ENCODE data around the gene RAB35.
"Not testable (repeated sequence)": the region's sequence is repeated elsewhere in the genome, so short reads cannot be mapped to it uniquely, and the experiment has no call there.

RAB35 gene

DNA sequence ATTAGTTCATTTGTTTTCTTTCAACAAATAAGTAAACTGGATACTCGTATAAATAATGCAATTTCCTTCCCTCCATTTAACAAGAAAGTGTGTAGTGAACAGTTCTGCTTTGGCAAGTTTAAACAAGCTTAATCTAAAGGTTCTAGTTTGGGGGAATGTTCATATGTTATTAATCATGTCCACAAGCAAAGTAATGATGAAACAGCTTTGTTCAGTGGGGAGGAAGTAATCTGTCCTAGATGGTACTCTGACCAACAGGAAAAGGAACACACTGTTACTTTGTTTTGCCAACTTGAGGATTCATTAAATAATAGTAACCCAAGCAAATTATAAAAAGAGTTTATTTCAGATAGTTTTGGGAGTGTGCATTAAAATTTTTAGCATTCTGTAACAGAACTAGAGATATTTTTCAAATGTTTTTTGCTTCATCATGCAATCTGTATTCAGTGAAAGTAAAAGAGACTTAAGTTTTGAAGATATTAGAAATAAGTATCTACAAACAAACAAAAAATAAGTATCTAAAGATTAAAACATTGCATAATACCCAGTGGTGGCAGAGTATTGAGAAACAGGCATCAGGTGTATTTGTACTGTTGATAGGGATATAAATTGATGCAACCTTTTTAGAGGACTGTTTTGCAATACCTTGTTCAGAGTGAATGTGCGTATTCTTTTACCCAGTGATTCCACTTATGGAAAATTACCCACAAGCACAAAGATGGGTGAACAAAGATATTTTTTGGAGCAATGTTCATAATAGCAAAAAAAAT, 61.1 kb downstream of the RAB35 start:
- DNase-seq = no peak

DNA sequence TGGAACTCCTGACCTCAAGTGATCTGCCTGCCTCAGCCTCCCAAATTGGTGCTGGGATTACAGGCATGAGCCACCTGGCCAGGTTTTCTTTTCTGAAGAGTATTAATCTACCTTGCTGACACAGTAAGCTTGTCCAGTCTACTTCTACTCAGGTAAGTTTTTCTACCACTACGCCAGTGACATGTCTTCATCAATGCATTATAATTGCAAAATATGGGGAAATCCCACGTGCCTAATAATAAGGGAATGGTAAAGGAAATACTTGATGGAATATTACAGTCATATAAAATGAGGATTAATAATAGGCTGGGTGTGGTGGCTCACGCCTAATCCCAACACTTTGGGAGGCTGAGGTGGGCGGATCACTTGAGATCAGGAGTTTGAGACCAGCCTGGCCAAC, 62.3 kb downstream of the RAB35 start:
- no peak for DNase-seq

DNA sequence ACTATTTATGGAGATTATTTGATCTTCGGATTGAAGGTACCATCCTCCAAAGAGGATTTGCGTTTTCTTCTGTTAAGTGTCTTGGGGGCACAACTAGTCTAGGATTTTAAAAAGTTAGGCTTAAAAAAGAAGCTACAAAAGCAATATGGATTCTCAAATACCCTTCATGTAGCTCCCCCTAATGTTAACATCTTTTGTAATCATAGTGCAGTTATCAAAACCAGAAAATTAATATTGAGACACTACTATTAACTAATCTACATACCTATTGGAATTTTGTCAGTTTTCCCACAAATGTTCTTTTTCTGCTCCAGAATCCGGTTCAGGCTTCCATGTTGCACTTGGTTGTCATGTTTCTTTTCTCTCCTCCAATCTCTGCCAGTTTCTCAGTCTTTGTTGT, 65.0 kb downstream of the RAB35 start:
- no peak for DNase-seq

DNA sequence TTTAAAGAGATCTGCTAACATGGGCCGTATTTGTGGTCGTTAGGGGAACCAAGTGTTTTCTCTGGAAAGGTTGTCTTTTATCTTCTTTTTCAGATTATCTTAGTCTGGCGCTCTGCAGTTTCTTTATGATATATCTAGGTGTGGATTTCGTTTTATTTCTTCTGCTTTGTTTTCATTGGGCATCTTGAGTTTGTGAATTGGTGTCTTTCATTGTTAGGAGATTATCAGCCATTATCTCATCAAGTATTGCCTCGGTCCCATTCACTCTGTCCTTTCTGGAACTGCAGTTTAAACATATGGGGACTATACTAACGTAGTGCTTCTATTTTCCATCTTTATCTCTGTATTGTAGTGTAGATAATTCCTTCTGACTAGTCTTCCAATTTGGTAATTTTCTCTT, 67.1 kb downstream of the RAB35 start:
- no peak for DNase-seq

DNA sequence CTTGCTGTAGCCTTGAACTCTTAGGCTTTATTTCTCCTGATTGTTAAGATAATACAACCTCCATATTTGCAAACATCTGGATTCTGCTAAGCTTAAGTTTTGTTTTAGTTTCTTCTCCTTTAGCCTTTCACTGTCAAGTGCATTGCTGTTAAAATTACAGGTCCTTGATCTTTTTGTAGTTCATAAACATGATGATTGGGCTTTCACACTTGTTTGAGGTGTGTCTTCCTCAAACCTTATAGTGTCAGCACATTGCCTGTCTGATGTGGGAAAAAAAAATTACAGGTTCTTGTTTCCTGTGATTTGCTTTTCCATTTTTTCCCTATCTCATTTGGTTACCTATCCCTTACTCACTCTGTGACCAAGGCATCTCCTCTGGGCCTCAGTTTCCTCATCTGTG, 68.3 kb downstream of the RAB35 start:
- no peak for DNase-seq

DNA sequence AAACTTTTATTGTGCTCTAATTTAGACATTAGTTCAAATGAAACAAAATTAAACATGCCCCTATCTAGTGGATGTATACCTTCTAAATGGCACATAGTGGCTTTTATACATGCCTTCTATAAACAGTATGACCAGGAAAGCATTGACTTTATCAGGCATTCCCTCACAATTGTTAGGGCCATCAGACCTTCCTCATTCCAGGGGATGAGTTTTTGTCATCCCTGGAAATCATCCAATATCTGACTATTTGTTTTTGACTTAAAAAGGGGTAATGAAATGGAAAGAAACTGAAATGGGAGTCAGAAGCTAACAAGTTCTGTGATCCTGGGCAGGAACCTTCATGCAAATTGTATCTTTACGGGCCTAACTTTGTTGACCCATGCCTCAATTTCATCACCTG, 69.5 kb downstream of the RAB35 start:
- no peak for DNase-seq

DNA sequence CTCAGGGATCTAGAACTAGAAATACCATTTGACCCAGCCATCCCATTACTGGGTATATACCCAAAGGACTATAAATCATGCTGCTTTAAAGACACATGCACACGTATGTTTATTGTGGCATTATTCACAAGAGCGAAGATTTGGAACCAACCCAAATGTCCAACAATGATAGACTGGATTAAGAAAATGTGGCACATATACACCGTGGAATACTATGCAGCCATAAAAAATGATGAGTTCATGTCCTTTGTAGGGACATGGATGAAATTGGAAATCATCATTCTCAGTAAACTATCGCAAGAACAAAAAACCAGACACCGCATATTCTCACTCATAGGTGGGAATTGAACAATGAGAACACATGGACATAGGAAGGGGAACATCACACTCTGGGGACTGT, 71.2 kb downstream of the RAB35 start:
- DNase-seq = not testable (repeated sequence)

Data from NCI-H2171 (cell line).